Smooth muscle cell (in vitro differentiated cells): ENCODE results near the gene CEP95. TPM values are rescaled to one million over a fixed set of nuclear protein-coding genes. Genes with fewer than 3 reads are reported as not detected.

Experiments
- DNase-seq: peaks from one replicate; lab custom pipeline; 2025; ENCODE audit not compliant: unreplicated experiment; lab: John Stamatoyannopoulos, UW
- H2AFZ ChIP-seq: fragments of 200-600 bp; sonication (generic); 2 replicates; pipeline ENCODE4 v1.6.0; 2016; ENCODE audit warnings: antibody characterized with exemption, low read depth, mild to moderate bottlenecking
- H3F3A ChIP-seq: fragments of 200-600 bp; sonication (generic); 2 replicates; pipeline ENCODE4 v1.6.0; 2017; ENCODE audit warnings: antibody characterized with exemption, low read depth
- H3K27ac ChIP-seq: fragments of 200-600 bp; sonication (generic); 2 replicates; pipeline ENCODE4 v1.5.1; 2016; ENCODE audit warnings: low read depth, mild to moderate bottlenecking
- H3K27me3 ChIP-seq: fragments of 200-600 bp; sonication (generic); 2 replicates; pipeline ENCODE4 v1.6.1; 2016; ENCODE audit warnings: low read depth, mild to moderate bottlenecking
- H3K36me3 ChIP-seq: fragments of 200-600 bp; sonication (generic); 2 replicates; pipeline ENCODE4 v1.5.1; 2016; ENCODE audit warnings: low read depth
- H3K4me1 ChIP-seq: fragments of 200-600 bp; sonication (generic); 2 replicates; pipeline ENCODE4 v1.5.1; 2016; ENCODE audit warnings: low read depth
- H3K4me2 ChIP-seq: fragments of 200-600 bp; sonication (generic); 2 replicates; pipeline ENCODE4 v1.6.0; 2016; ENCODE audit warnings: mild to moderate bottlenecking
- H3K4me3 ChIP-seq: fragments of 200-600 bp; sonication (generic); 2 replicates; pipeline ENCODE4 v1.5.1; 2016; ENCODE audit warnings: mild to moderate bottlenecking
- H3K79me2 ChIP-seq: fragments of 200-600 bp; sonication (generic); 2 replicates; pipeline ENCODE4 v1.6.0; 2016; ENCODE audit warnings: low read depth, mild to moderate bottlenecking
- H3K9ac ChIP-seq: fragments of 200-600 bp; sonication (generic); 2 replicates; pipeline ENCODE4 v1.6.0; 2016; ENCODE audit warnings: low read depth
- H3K9me3 ChIP-seq: fragments of 200-600 bp; sonication (generic); replicated peaks from 2 replicates; pipeline ENCODE4 v1.5.1; 2016; ENCODE audit warnings: low read depth
- H4K20me1 ChIP-seq: fragments of 200-600 bp; sonication (generic); 2 replicates; pipeline ENCODE4 v1.6.0; 2016; ENCODE audit warnings: low read depth
- WGBS: methylation state at CpG from one replicate; pipeline ENCODE4 v1.1.7; 2016; ENCODE audit warnings: low lambda C conversion rate; 5-methylcytosine and 5-hydroxymethylcytosine counted together
- polyA plus RNA-seq: library from polyadenylated mRNA; unstranded; fragments of >200 nt; fragmentation: Nextera tagmentation; extraction: Ambion mirVana; gene quantifications from 2 replicates; pipeline ENCODE4 v1.2.1, GENCODE V29; 2016
- total RNA-seq: library from RNA; depleted of rRNA; stranded (reverse); fragments of >200 nt; gene quantifications from 2 replicates; pipeline ENCODE4 v1.2.3, GENCODE V29; 2014
- TF ChIP-seq, protein P1 (sequence below): fragments of 200-600 bp; sonication (generic); IDR thresholded peaks from 2 replicates; pipeline ENCODE4 v1.5.1; 2017; ENCODE audit warnings: borderline replicate concordance, mild to moderate bottlenecking, antibody characterized with exemption; ENCODE audit not compliant: insufficient read depth, poor library complexity, severe bottlenecking

Gene CEP95
- total and polyA plus RNA-seq, 2 experiments from 2014 or later: 21.3 to 55.4 TPM

DNA sequence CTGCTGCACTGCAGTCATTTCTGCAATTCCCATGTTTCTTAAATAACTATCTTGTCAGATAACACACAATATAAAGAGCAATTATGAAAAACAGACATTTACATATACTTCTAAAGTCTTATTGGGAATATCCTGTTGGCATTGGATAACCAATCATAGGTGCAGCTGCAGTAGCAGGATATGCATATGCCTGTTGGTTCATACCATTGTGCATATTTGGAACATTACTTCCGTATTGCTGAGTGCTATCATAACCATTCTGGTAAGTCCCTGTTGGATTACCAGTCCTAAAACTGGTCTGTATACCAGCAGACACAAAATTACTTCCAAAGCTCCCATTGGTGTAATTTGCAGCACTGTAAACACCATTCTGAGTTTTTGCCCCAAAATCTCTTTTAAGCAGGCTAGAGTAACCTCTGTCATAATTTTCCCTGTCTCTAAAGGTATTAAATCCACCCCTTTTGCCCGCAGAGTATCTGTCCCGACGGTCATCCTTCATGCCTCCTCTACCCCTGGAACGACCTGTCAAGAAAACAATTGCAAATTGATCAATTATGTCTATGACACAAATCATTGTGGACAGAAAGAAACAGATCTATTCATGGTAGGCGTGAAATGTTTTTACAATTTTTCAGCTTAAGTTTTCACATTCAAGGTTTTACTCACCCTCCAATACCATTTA lies 6.8 kb upstream of the CEP95 start:
- H3K4me2 ChIP-seq: peak overlapping the region; percentile 11
- DNase-seq: no peak

DNA sequence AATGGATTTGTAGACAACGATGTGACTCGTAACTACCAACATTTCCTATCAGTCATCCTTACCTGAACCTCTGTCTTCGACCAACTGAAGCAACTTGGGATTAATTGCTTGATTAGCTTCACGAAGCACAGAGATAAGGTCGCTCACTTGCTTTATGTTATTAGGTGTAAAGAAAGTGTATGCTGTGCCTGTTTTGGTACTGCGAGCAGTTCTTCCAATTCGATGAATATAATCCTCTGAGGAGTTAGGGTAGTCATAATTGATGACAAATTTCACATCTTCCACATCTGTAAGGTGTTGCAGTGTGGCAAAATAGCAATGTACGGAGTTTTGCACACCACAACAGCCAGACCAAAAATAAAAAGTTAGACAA lies 6.3 kb upstream of the CEP95 start:
- H3K27me3 ChIP-seq: no peaks in the 10 kb centered on the region
- peaks cover 32% of the 10 kb centered on the region for H3K4me1 ChIP-seq
- H3K4me3 ChIP-seq: no peak overlapping the region
- 96% methylated on average over 8 of the region's 8 CpGs for WGBS
- no peak overlapping the region for H3K4me2 ChIP-seq
- peaks cover 52% of the 10 kb centered on the region for H3K36me3 ChIP-seq
- H3K9me3 ChIP-seq: no peaks in the 10 kb centered on the region
- H4K20me1 ChIP-seq: peaks cover 76% of the 10 kb centered on the region
- no peak overlapping the region for H3K9ac ChIP-seq
- peaks cover 61% of the 10 kb centered on the region for H3K79me2 ChIP-seq
- H3K27ac ChIP-seq: peak overlapping the region; percentile 99
- peaks cover 67% of the 10 kb centered on the region for H3F3A ChIP-seq
- no peak overlapping the region for H2AFZ ChIP-seq
- TF ChIP-seq, protein P1, sequence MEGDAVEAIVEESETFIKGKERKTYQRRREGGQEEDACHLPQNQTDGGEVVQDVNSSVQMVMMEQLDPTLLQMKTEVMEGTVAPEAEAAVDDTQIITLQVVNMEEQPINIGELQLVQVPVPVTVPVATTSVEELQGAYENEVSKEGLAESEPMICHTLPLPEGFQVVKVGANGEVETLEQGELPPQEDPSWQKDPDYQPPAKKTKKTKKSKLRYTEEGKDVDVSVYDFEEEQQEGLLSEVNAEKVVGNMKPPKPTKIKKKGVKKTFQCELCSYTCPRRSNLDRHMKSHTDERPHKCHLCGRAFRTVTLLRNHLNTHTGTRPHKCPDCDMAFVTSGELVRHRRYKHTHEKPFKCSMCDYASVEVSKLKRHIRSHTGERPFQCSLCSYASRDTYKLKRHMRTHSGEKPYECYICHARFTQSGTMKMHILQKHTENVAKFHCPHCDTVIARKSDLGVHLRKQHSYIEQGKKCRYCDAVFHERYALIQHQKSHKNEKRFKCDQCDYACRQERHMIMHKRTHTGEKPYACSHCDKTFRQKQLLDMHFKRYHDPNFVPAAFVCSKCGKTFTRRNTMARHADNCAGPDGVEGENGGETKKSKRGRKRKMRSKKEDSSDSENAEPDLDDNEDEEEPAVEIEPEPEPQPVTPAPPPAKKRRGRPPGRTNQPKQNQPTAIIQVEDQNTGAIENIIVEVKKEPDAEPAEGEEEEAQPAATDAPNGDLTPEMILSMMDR: no peak
- DNase-seq: no peak

More for the DNA sequence above, 6.8 kb upstream of the CEP95 start:
- H4K20me1 ChIP-seq: peaks cover 71% of the 10 kb centered on the region
- H3K79me2 ChIP-seq: peaks cover 61% of the 10 kb centered on the region
- 94% methylated on average over 6 of the region's 6 CpGs for WGBS
- TF ChIP-seq, protein P1: no peak
- H3K4me3 ChIP-seq: no peak overlapping the region
- peaks cover 36% of the 10 kb centered on the region for H3K4me1 ChIP-seq
- no peaks in the 10 kb centered on the region for H3K27me3 ChIP-seq
- H3F3A ChIP-seq: peaks cover 67% of the 10 kb centered on the region
- no peaks in the 10 kb centered on the region for H3K9me3 ChIP-seq
- H3K9ac ChIP-seq: no peak overlapping the region
- peak overlapping the region; percentile 99 for H3K27ac ChIP-seq
- peaks cover 52% of the 10 kb centered on the region for H3K36me3 ChIP-seq
- H2AFZ ChIP-seq: no peak overlapping the region

DNA sequence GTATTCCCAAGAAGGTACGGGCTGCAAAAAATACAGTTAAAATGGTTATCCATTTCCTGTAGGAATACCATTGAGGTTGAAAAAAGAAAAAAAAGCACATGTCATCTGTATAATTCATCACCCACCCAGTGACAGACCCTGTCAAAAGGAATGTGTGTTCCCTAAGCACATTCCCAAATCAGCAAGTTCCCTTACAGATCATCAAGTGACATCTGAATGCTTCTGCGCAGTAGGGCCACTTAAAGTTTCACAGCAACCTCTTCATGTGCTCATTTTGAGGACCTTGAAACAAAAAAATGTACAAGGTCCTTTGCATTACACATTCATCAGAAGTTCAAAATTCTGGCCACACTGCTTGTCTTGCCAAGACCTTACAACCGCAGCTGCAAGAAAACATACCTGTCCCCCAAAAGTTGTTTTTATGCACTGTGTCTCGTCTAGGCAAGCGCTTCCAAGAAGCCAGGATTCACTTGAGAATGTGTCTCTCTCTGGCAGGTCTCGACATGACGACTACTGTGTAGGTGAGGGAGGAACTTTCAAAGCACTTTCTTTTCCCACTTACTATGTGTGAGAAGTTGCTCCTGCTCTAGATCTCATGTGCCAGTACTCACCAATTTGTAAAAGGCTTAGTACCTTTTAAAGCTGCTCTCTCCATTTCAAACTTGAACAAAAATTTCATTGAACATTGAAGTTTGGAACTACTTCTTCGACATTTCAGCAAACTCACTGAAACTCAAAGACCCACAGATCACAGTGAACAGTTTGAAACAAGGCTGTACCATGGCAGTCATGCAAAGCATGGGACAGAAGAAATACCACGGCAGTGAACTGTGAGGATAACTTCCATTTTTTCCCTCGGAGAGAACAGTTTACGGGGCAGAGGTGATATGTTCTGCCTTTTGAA lies 5.7 kb upstream of the CEP95 start:
- Histone ChIP-seq H3K27ac (peak overlapping the region; percentile 99), H3K4me2 (no peak overlapping the region), H2AFZ (no peak overlapping the region), H4K20me1 (peaks cover 81% of the 10 kb centered on the region), H3F3A (peaks cover 67% of the 10 kb centered on the region), H3K4me1 (peaks cover 25% of the 10 kb centered on the region), H3K36me3 (peaks cover 52% of the 10 kb centered on the region), H3K9me3 (no peaks in the 10 kb centered on the region), H3K4me3 (no peak overlapping the region), H3K27me3 (no peaks in the 10 kb centered on the region), H3K9ac (no peak overlapping the region), H3K79me2 (peaks cover 60% of the 10 kb centered on the region)
- DNase-seq: no peak
- 93% methylated on average over 11 of the region's 11 CpGs for WGBS
- TF ChIP-seq, protein P1: no peak
